Measurements from ENCODE around the gene EPHB1.
"Not testable (repeated sequence)": the region's sequence is repeated elsewhere in the genome, so short reads cannot be mapped to it uniquely, and the experiment has no call there.

The EPHB1 gene

GRCh38 chr3:135050536-135050935 lies 255.5 kb downstream of the EPHB1 start:
- no peak for DNase-seq (ENCODE audit: low spot score)
- no peak for TF ChIP-seq CTCF (IDR thresholded peaks at IDR 0.05; ENCODE audit: extremely low read depth, missing control alignments)

DNA sequence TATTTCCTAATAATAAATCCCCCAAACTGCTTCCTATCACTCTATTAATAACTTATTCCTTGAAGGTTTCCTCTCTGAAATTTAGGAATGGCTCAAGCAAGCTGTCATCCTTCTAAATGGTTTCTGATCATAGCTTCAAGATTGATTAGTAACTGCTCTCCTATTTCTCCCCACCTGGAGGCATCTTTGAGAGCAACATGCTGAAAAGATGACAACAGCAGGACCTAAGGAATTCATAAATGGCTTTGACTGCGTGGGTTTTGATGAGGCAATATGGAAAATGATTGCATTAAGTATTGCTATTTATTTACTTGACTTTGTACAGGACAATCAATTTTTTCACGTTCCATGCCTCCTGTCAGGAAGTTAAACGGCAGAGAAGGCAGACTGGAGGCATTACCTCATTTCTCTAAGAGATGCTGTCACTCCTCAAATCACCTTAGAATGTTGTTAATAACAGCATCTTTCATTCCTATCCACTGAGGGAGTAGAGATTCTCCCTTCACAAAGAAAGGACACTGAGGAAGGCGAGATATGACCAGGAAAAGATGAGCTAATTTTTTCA lies 256.4 kb downstream of the EPHB1 start:
- no peak for TF ChIP-seq CTCF (IDR thresholded peaks at IDR 0.05; ENCODE audit: extremely low read depth, missing control alignments)

DNA sequence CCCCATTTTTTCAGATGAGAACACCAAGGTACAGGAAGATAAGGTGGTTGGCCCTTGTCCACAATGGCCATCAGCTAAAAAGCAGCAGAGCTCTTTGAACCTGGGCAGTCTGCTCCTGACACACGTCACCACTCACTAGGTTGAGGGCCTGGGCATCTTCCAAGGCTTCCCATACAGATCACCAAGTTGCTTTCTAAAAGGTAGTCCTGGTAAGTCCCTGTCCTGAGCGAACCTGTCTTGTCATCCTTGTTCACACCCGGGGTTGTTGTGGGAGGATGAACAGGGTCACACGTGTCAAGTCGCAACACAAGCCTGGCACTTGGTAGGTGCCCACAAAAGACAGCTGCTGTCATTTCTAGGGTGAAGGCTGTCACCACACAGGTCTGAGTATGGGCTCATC lies 260.4 kb downstream of the EPHB1 start:
- no peak for TF ChIP-seq CTCF (IDR thresholded peaks at IDR 0.05; ENCODE audit: extremely low read depth, missing control alignments)
- DNase-seq (ENCODE audit: low spot score), result no peak

More for the DNA sequence above, 256.4 kb downstream of the EPHB1 start:
- DNase-seq (ENCODE audit: low spot score), result no peak

DNA sequence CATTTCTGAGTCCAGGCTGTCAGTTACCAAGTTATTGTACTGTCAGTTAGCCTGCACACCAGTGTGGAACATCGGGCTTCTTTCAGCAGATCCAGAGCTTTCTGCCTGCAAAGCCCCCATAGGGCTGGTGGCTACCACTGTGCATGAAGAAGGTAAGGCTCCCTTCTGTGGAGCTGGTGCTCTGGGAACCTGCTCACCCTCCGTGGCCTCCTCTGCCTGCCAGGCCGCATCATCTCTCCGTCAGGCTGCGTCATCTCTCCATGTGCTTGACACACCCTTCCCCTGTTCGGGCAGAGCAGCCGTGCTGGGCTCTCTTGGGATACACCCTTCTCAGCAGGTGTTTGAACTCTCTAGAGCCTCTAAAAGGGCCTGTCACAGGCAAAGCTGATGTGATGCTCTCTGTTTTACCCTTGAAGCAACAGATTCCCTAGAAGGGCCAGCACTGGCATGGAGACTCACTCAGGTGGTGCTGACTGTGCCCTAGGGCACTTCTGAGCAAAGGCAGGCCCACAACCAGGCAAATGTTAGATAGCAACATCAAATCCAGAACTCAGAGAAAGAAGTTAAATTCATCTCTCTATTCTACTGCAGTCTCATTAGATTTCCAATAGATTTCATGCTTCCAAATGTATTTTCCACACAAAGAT lies 261.1 kb downstream of the EPHB1 start:
- no peak for TF ChIP-seq CTCF (IDR thresholded peaks at IDR 0.05; ENCODE audit: extremely low read depth, missing control alignments)
- no peak for DNase-seq (ENCODE audit: low spot score)

- DNase-seq (ENCODE audit: low spot score), result no peak
Measured at GRCh38 chr3:135056733-135057310, 261.8 kb downstream of the EPHB1 start.

DNA sequence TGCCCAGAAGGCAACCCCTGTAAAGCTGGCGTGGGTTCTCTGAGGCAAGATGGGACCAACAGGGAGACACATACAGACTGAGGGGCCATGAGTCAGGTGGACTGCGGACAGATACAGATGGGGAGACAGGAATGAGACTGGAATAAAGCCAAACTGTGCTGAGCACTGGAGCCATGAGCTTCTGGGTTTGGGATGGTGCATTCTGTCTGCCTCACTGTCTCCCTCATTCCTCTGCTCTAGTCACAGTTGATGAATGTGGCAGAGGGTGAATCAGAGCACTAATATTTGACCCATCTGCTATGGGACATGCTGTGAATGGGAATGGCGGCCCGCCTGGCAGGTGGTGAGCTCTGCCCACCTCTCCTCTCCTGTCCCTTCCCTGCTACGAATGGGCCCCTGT lies 262.9 kb downstream of the EPHB1 start:
- TF ChIP-seq CTCF (IDR thresholded peaks at IDR 0.05; ENCODE audit: extremely low read depth, missing control alignments), result no peak

More at GRCh38 chr3:135056733-135057310, 261.8 kb downstream of the EPHB1 start:
- TF ChIP-seq CTCF (IDR thresholded peaks at IDR 0.05; ENCODE audit: extremely low read depth, missing control alignments), result no peak

GRCh38 chr3:135059580-135059979 lies 264.5 kb downstream of the EPHB1 start:
- no peak for TF ChIP-seq CTCF (IDR thresholded peaks at IDR 0.05; ENCODE audit: extremely low read depth, missing control alignments)
- no peak for DNase-seq (ENCODE audit: low spot score)

More for the DNA sequence above, 262.9 kb downstream of the EPHB1 start:
- no peak for DNase-seq (ENCODE audit: low spot score)

DNA sequence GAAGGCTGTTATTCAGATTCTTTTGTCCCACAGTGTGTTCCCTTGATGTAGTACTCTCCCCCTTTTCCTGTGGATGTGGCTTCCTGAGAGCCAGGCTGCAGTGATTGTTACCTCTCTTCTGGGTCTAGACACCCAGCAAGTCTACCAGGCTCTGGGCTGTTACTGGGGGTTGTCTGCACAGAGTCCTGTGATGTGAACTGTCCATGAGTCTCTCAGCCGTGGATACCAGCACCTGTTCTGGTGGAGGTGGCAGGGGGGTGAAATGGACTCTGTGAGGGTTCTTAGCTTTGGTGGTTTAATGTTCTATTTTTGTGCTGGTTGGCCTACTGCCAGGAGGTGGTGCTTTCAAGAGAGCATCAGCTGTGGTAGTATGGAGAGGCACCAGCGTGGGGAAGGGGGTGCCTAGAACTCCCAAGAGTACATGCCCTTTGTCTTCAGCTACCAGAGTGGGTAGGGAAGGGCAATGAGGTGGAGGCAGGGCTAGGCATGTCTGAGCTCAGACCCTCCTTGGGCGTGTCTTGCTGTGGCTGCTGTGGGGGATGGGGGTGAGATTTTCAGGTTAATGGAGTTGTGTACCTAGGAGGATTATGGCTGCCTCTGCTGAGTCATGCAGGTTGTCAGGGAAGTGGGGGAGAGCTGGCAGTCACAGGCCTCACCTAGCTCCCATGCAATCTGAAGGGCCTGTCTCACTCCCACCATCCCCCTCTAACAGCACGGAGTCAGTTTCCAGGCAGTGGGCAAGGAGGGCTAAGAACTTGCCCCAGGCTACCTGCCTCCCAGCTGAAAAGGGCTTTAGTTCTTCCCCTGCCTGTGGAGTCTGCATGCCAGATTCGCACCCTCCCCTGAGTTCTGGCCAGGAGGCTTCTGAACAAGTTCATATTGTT lies 272.0 kb downstream of the EPHB1 start:
- not testable (repeated sequence) for DNase-seq (ENCODE audit: low spot score)

Measured in GM20000 (cell line).